Endothelial cell (in vitro differentiated cells): ENCODE results near the gene UACA. TPM values are rescaled to one million over a fixed set of nuclear protein-coding genes. Genes with fewer than 3 reads are reported as not detected.

Source experiments
- DNase-seq: peaks from one replicate; pipeline ENCODE4 v3.0.0; 2021; ENCODE audit warnings: low spot score
- H3K27ac Mint-ChIP-seq: one replicate; pipeline ENCODE4 v1.8.0; 2021; ENCODE audit warnings: mixed read lengths, inconsistent platforms; ENCODE audit not compliant: unreplicated experiment
- H3K27me3 Mint-ChIP-seq: one replicate; pipeline ENCODE4 v1.8.0; 2021; ENCODE audit warnings: mild to moderate bottlenecking, moderate library complexity, mixed read lengths, inconsistent platforms; ENCODE audit not compliant: unreplicated experiment
- H3K36me3 Mint-ChIP-seq: one replicate; pipeline ENCODE4 v1.8.0; 2021; ENCODE audit warnings: mild to moderate bottlenecking, low read depth, mixed read lengths, inconsistent platforms; ENCODE audit not compliant: unreplicated experiment
- H3K4me1 Mint-ChIP-seq: one replicate; pipeline ENCODE4 v1.8.0; 2021; ENCODE audit warnings: mild to moderate bottlenecking, mixed read lengths, inconsistent platforms; ENCODE audit not compliant: unreplicated experiment
- H3K4me3 Mint-ChIP-seq: one replicate; pipeline ENCODE4 v1.8.0; 2021; ENCODE audit warnings: mild to moderate bottlenecking, mixed read lengths, inconsistent platforms; ENCODE audit not compliant: unreplicated experiment
- H3K9me3 Mint-ChIP-seq: one replicate; pipeline ENCODE4 v1.8.0; 2021; ENCODE audit warnings: mixed read lengths, inconsistent platforms; ENCODE audit not compliant: unreplicated experiment
- CTCF ChIP-seq: fragments of 200-600 bp; sonication (generic); IDR thresholded peaks from one replicate; pipeline ENCODE4 v1.5.0; 2021; ENCODE audit warnings: antibody characterized with exemption; ENCODE audit not compliant: unreplicated experiment
- total RNA-seq: library from RNA; stranded (reverse); fragmentation: NEBNext Ultra II Directional; extraction: Animal tissue kit (Norgen Biotek cat#: 25700); gene quantifications from one replicate; pipeline ENCODE4 v1.2.1, GENCODE V29; 2021; ENCODE audit not compliant: unreplicated experiment

Gene UACA
- total RNA-seq, 1 donor from 2014 or later, result 34.2 TPM

- Mint-ChIP-seq H3K27me3 (peaks cover 4% of the 10 kb centered on the region), H3K9me3 (no peaks in the 10 kb centered on the region), H3K4me1 (peaks cover 29% of the 10 kb centered on the region), H3K4me3 (peak overlapping the region; percentile 0), H3K36me3 (no peaks in the 10 kb centered on the region), H3K27ac (no peak overlapping the region)
- TF ChIP-seq CTCF, result no peak
- no peak for DNase-seq
Observed at GRCh38 chr15:70605606-70606410, 157.6 kb downstream of the UACA start.

- peaks cover 4% of the 10 kb centered on the region for H3K27me3 Mint-ChIP-seq
- peaks cover 25% of the 10 kb centered on the region for H3K4me1 Mint-ChIP-seq
- no peak for TF ChIP-seq CTCF
- peak overlapping the region; percentile 21 for H3K4me3 Mint-ChIP-seq
- no peak overlapping the region for H3K27ac Mint-ChIP-seq
- no peak for DNase-seq
- no peaks in the 10 kb centered on the region for H3K9me3 Mint-ChIP-seq
- H3K36me3 Mint-ChIP-seq, result no peaks in the 10 kb centered on the region
Observed at GRCh38 chr15:70604666-70605315, 158.6 kb downstream of the UACA start.

Other genes with a start within 250 kb of the UACA start
- 4.5 TPM for gene LARP6, start 90.6 kb upstream of the UACA start, total RNA-seq
- 1.9 TPM for gene THAP10, start 128.9 kb upstream of the UACA start, total RNA-seq
- gene LRRC49, start 129.3 kb upstream of the UACA start, total RNA-seq, result 4.2 TPM